CD14-positive monocyte (primary cell): ENCODE data around the gene RIMBP2. TPM values are rescaled to one million over a fixed set of nuclear protein-coding genes. Genes with fewer than 3 reads are reported as not detected.

Experiments
- DNase-seq, 3 donors: peaks; one replicate each; pipeline ENCODE4 v3.0.0-alpha.2; 2011 to 2022
- H2AFZ ChIP-seq: 2 replicates; pipeline ENCODE4 v1.6.0; 2012; ENCODE audit warnings: mild to moderate bottlenecking, low read depth, low read length, inconsistent platforms; ENCODE audit not compliant: insufficient read depth, poor library complexity, severe bottlenecking
- H3K27ac ChIP-seq, 2 donors: 1 replicate in 1 of 2; 2 replicates in 1 of 2; pipeline ENCODE4 v1.5.1; 2012 to 2013; ENCODE audit warnings: low read length in 2 of 2, control low read depth in 1 of 2, inconsistent platforms in 1 of 2, low read depth in 1 of 2, mild to moderate bottlenecking in 1 of 2
- H3K27me3 ChIP-seq, 2 donors: one replicate each; pipeline versions ENCODE4 v1.6.0 to v1.6.1; 2011 to 2013; ENCODE audit warnings: low read length in 2 of 2; ENCODE audit not compliant: control insufficient read depth in 2 of 2, insufficient read depth in 2 of 2
- H3K36me3 ChIP-seq, 2 donors: replicated peaks in 1 of 2; 1 replicate in 1 of 2; 2 replicates in 1 of 2; pipeline versions ENCODE4 v1.5.1 to v1.6.1; 2012 to 2013; ENCODE audit warnings: low read length in 2 of 2, control low read depth in 1 of 2, inconsistent platforms in 1 of 2, mild to moderate bottlenecking in 1 of 2; ENCODE audit not compliant: insufficient read depth in 2 of 2, control insufficient read depth in 1 of 2
- H3K4me1 ChIP-seq, 2 donors: 1 replicate in 1 of 2; 2 replicates in 1 of 2; pipeline versions ENCODE4 v1.5.1 to v1.6.1; 2012 to 2013; ENCODE audit warnings: low read length in 2 of 2, control low read depth in 1 of 2, inconsistent platforms in 1 of 2, mild to moderate bottlenecking in 1 of 2, moderate library complexity in 1 of 2; ENCODE audit not compliant: insufficient read depth in 2 of 2, control insufficient read depth in 1 of 2
- H3K4me2 ChIP-seq: replicated peaks from 2 replicates; pipeline ENCODE3; 2012; ENCODE audit warnings: low read length, moderate library complexity, mild to moderate bottlenecking; ENCODE audit not compliant: poor library complexity, severe bottlenecking; ENCODE audit errors: extremely low read depth
- H3K4me3 ChIP-seq, 3 experiments: fragments of 200-600 bp in 1 of 3; sonication (generic) in 1 of 3; replicated peaks in 1 of 3; 1 replicate in 2 of 3; 2 replicates in 1 of 3; pipeline ENCODE4 v1.5.1; 2011 to 2013; ENCODE audit warnings: low read length in 3 of 3, mild to moderate bottlenecking in 3 of 3, control low read depth in 2 of 3, low read depth in 2 of 3, inconsistent platforms in 1 of 3, moderate library complexity in 1 of 3
- H3K79me2 ChIP-seq: 2 replicates; pipeline ENCODE4 v1.6.0; 2012; ENCODE audit warnings: mild to moderate bottlenecking, control low read depth, inconsistent platforms, low read length, moderate library complexity; ENCODE audit not compliant: insufficient read depth
- H3K9ac ChIP-seq: 2 replicates; pipeline ENCODE4 v1.6.0; 2017; ENCODE audit warnings: low read length, mild to moderate bottlenecking; ENCODE audit not compliant: insufficient read depth, poor library complexity, severe bottlenecking
- H3K9me3 ChIP-seq, 2 donors: replicated peaks in 1 of 2; 1 replicate in 1 of 2; 2 replicates in 1 of 2; pipeline versions ENCODE4 v1.5.1 to v1.6.1; 2012 to 2013; ENCODE audit warnings: low read length in 2 of 2, control low read depth in 1 of 2; ENCODE audit not compliant: control insufficient read depth in 1 of 2, insufficient read depth in 1 of 2
- H4K20me1 ChIP-seq: 2 replicates; pipeline ENCODE4 v1.6.0; 2012; ENCODE audit warnings: mild to moderate bottlenecking, low read length, control low read depth, moderate library complexity; ENCODE audit not compliant: insufficient read depth
- H3K27ac Mint-ChIP-seq, 7 donors: one replicate each; pipeline ENCODE4 v1.8.0; 2020; ENCODE audit warnings: mild to moderate bottlenecking in 7 of 7, mixed read lengths in 7 of 7, moderate library complexity in 6 of 7, inconsistent platforms in 2 of 7
- H3K27me3 Mint-ChIP-seq, 3 donors: one replicate each; pipeline ENCODE4 v1.8.0; 2021 to 2022; ENCODE audit warnings: low read depth in 3 of 3, mild to moderate bottlenecking in 3 of 3, mixed read lengths in 3 of 3, moderate library complexity in 3 of 3, inconsistent platforms in 1 of 3
- H3K36me3 Mint-ChIP-seq, 2 donors: one replicate each; pipeline ENCODE4 v1.8.0; 2020; ENCODE audit warnings: mixed read lengths in 2 of 2, inconsistent platforms in 1 of 2, mild to moderate bottlenecking in 1 of 2
- H3K4me1 Mint-ChIP-seq: one replicate; pipeline ENCODE4 v1.8.0; 2020; ENCODE audit warnings: mild to moderate bottlenecking, mixed read lengths
- H3K4me3 Mint-ChIP-seq, 2 donors: one replicate each; pipeline ENCODE4 v1.8.0; 2020; ENCODE audit warnings: mild to moderate bottlenecking in 2 of 2, mixed read lengths in 2 of 2, moderate library complexity in 1 of 2
- H3K9me3 Mint-ChIP-seq, 7 donors: one replicate each; pipeline ENCODE4 v1.8.0; 2020 to 2022; ENCODE audit warnings: mixed read lengths in 7 of 7, mild to moderate bottlenecking in 6 of 7, moderate library complexity in 6 of 7, inconsistent platforms in 2 of 7
- CTCF ChIP-seq: fragments of 200-600 bp; IDR thresholded peaks from one replicate; pipeline ENCODE4 v1.8.0; 2022; ENCODE audit warnings: antibody characterized with exemption, mild to moderate bottlenecking
- WGBS: methylation state at CpG from one replicate; pipeline ENCODE4 v1.1.5; 2013; ENCODE audit warnings: missing lambda C conversion rate; ENCODE audit not compliant: insufficient coverage; 5-methylcytosine and 5-hydroxymethylcytosine counted together
- intact Hi-C, 2 donors: fragments of 100-400 bp; cut with micrococcal nuclease; formaldehyde crosslinking; loops; one replicate each; pipeline versions ENCODE4 v1.15.0 to v1.15.1; 2023
- polyA plus RNA-seq, 3 donors: library from polyadenylated mRNA; depleted of rRNA in 1 of 3; unstranded in 2 of 3; stranded (reverse) in 1 of 3; fragments of 300-500 nt in 2 of 3; fragments of >200 nt in 1 of 3; fragmentation: Illumina TruSeq in 2 of 3; gene quantifications; 1 replicate in 2 of 3; 2 replicates in 1 of 3; pipeline ENCODE4 v1.2.3, GENCODE V29; 2012 to 2021

Gene RIMBP2
- polyA plus RNA-seq, 3 donors = not detected

GRCh38 chr12:130351326-130351725, 364.8 kb downstream of the RIMBP2 start:
- Histone ChIP-seq H4K20me1 (no peaks in the 10 kb centered on the region), H3K27ac (no peak overlapping the region), H3K4me3 (no peak overlapping the region), H3K4me1 (no peaks in the 10 kb centered on the region), H3K79me2 (no peaks in the 10 kb centered on the region), H2AFZ (no peak overlapping the region), H3K4me2 (no peak overlapping the region), H3K27me3 (no peaks in the 10 kb centered on the region), H3K36me3 (no peaks in the 10 kb centered on the region), H3K9ac (no peak overlapping the region), H3K9me3 (no peaks in the 10 kb centered on the region)
- H3K27me3 Mint-ChIP-seq = peaks cover 0 to 6% (median 3%) of the 10 kb centered on the region in 3 donors
- TF ChIP-seq CTCF = no peak
- no peak for DNase-seq
- H3K4me3 Mint-ChIP-seq = no peak overlapping the region
- H3K9me3 Mint-ChIP-seq = no peaks in the 10 kb centered on the region
- intact Hi-C loops = no loop called here
- H3K36me3 Mint-ChIP-seq = no peaks in the 10 kb centered on the region
- WGBS = 100% methylated on average over 2 of the region's 5 CpGs
- no peak overlapping the region for H3K27ac Mint-ChIP-seq
- H3K4me1 Mint-ChIP-seq = no peaks in the 10 kb centered on the region

GRCh38 chr12:130350715-130351114, 365.4 kb downstream of the RIMBP2 start:
- no peak overlapping the region for H3K4me2 ChIP-seq
- no peak overlapping the region for H3K4me3 Mint-ChIP-seq
- no peaks in the 10 kb centered on the region for H4K20me1 ChIP-seq
- no peaks in the 10 kb centered on the region for H3K36me3 Mint-ChIP-seq
- H3K27ac ChIP-seq = no peak overlapping the region
- no peaks in the 10 kb centered on the region for H3K79me2 ChIP-seq
- H3K27ac Mint-ChIP-seq = no peak overlapping the region
- H3K27me3 Mint-ChIP-seq = peaks cover 0 to 6% (median 3%) of the 10 kb centered on the region in 3 donors
- no peaks in the 10 kb centered on the region for H3K4me1 Mint-ChIP-seq
- TF ChIP-seq CTCF = no peak
- H3K9me3 Mint-ChIP-seq = no peaks in the 10 kb centered on the region
- H3K36me3 ChIP-seq = no peaks in the 10 kb centered on the region
- no peaks in the 10 kb centered on the region for H3K4me1 ChIP-seq
- no peak for DNase-seq
- H3K9ac ChIP-seq = no peak overlapping the region
- 92% methylated on average over 2 of the region's 2 CpGs for WGBS
- no peak overlapping the region for H2AFZ ChIP-seq
- no peak overlapping the region for H3K4me3 ChIP-seq
- no peaks in the 10 kb centered on the region for H3K27me3 ChIP-seq
- no peaks in the 10 kb centered on the region for H3K9me3 ChIP-seq
- intact Hi-C loops = no loop called here
